Heart left ventricle (tissue), 16 donors: ENCODE measurements around the gene SS18. TPM values are rescaled to one million over a fixed set of nuclear protein-coding genes. Genes with fewer than 3 reads are reported as not detected.

Source experiments
- ATAC-seq, 4 donors: fragments of 200-7000 bp; cut with Tn5 transposase; one replicate each; pipeline ENCODE4 v1.9.1; 2020 to 2022; ENCODE audit warnings: moderate library complexity in 4 of 4, mild to moderate bottlenecking in 3 of 4, moderate number of reproducible peaks in 1 of 4
- DNase-seq, 5 donors: peaks; one replicate each; pipeline ENCODE4 v3.0.0-alpha.2; 2020
- H3K27ac ChIP-seq, 12 donors: fragments of 200-600 bp; sonication (generic) in 4 of 12; one replicate each; pipeline versions ENCODE4 v1.5.0 to v1.8.0; 2016 to 2022; ENCODE audit warnings: mild to moderate bottlenecking in 2 of 12
- H3K27me3 ChIP-seq, 9 donors: fragments of 200-600 bp; sonication (generic) in 2 of 9; one replicate each; pipeline versions ENCODE4 v1.5.1 to v1.8.0; 2016 to 2022; ENCODE audit warnings: mild to moderate bottlenecking in 3 of 9
- H3K36me3 ChIP-seq, 9 donors: fragments of 200-600 bp; sonication (generic) in 2 of 9; one replicate each; pipeline versions ENCODE4 v1.5.0 to v1.8.0; 2018 to 2022; ENCODE audit warnings: mild to moderate bottlenecking in 2 of 9
- H3K4me1 ChIP-seq, 12 donors: fragments of 200-600 bp; sonication (generic) in 4 of 12; one replicate each; pipeline versions ENCODE4 v1.5.0 to v1.8.0; 2016 to 2022; ENCODE audit warnings: mild to moderate bottlenecking in 3 of 12
- H3K4me3 ChIP-seq, 12 donors: fragments of 200-600 bp; sonication (generic) in 4 of 12; one replicate each; pipeline versions ENCODE4 v1.5.0 to v1.8.0; 2017 to 2022; ENCODE audit warnings: mild to moderate bottlenecking in 9 of 12, moderate library complexity in 4 of 12
- H3K9me3 ChIP-seq, 12 donors: fragments of 200-600 bp; sonication (generic) in 4 of 12; one replicate each; pipeline versions ENCODE4 v1.5.0 to v1.8.0; 2016 to 2022; ENCODE audit warnings: mild to moderate bottlenecking in 1 of 12
- CTCF ChIP-seq, 12 donors: fragments of 200-600 bp; sonication (generic) in 4 of 12; IDR thresholded peaks; one replicate each; pipeline versions ENCODE4 v1.5.0 to v1.8.0; 2018 to 2022; ENCODE audit warnings: antibody characterized with exemption in 12 of 12, mild to moderate bottlenecking in 5 of 12
- POLR2A ChIP-seq, 2 donors: fragments of 450-650 bp; IDR thresholded peaks; one replicate each; pipeline ENCODE4 v1.6.1; 2017; ENCODE audit warnings: antibody characterized with exemption in 2 of 2, mild to moderate bottlenecking in 2 of 2, moderate library complexity in 2 of 2
- WGBS, 4 donors: extraction: QIAGEN DNeasy Blood & Tissue Kit in 2 of 4; methylation state at CpG; one replicate each; pipeline versions ENCODE4 v1.1.5 to v1.1.7; 2013 to 2018; 5-methylcytosine and 5-hydroxymethylcytosine counted together
- intact Hi-C, 10 donors: fragments of 100-400 bp; cut with DNase I; formaldehyde crosslinking; loops; one replicate each; pipeline versions ENCODE4 v1.11.1 to v1.14.2; 2022
- polyA plus RNA-seq, 2 donors: library from polyadenylated mRNA; stranded (reverse); fragments of 200-250 nt; gene quantifications; one replicate each; pipeline ENCODE4 v1.2.3, GENCODE V29; 2013
- total RNA-seq, 9 donors: library from RNA; depleted of rRNA in 2 of 9; stranded (reverse); fragments of >200 nt in 2 of 9; fragmentation: NEBNext Ultra II Directional in 3 of 9; extraction: Animal tissue kit (Norgen Biotek cat#: 25700) in 3 of 9; gene quantifications; one replicate each; pipeline versions ENCODE4 v1.1.0 to v1.2.4, GENCODE V29; 2016 to 2023
- donor health status: ischemic (EF 13 %, LVEDD 7.1; RV severe dilation, severe dysfunction).
- donor health status: healthy with polysubstance abuse.
- donor health status: DM: no; HTN: yes; CAD: no.
- donor health status: DM: no; HTN: no; CAD: no.
- donor health status: ischemic (EF 25% LVEDD 6.9; RV normal size, moderate dysfunction).
- donor health status: ischemic (EF 25% LVEDD 5.7; RV mildly dilated, moderate dysfunction).
- donor health status: healthy.
- donor health status: DM: yes; HTN: yes; CAD: no.
- donor health status: ischemic (EF 35%, LVEDD 5.7; RV mildly dilated, moderate dysfunction).
- donor health status: nonischemic (EF 11% LVEDD 7.7; RV severe dilation, severe dysfunction).
- donor health status: DM: yes; HTN: yes; CAD: no.
- donor health status: PGD.
- donor health status: ischemic (EF 29% LVEDD 5.4; RV normal size, mild dysfunction).
- donor health status: nonischemic (EF 23%, LVEDD 6.1; RV moderate dilation, normal function).

The SS18 gene
- total and polyA plus RNA-seq, 11 donors: 14.4 to 60.5 (median 38.3) TPM

DNA sequence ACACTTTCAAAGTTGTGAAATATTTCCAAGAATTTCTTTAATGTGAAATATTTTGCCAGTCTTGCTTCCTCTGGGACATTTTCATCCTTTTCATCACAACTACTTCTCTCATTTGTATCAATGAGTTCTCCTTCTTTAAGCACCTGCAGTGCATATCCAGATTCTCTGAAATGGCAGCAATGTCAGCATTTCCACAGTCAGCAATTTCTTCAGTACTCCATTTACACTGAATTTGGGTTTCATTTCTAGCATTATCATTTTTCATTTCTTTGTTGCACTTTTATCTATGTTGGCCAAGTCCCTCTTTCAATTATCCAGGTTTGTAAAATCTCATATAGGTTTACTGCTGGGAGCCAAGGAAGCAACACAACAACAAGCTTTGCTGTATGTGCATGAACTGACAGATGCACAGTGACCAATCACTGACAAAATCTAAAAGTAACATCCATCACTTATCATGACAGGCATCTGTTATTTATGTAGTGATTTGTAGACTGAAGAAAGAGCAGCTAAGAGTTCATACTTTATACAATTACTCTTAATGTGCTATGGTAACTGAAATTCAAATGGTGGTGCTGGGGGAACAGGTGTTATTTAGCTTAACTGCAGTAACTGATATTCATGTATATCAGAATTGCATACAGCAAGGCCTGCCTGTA is 43.9 kb downstream of the SS18 start:
- DNase-seq: no peak
- no peaks in the 10 kb centered on the region for H3K9me3 ChIP-seq
- ATAC-seq: no peak
- H3K27ac ChIP-seq: no peak overlapping the region
- H3K27me3 ChIP-seq: no peaks in the 10 kb centered on the region
- intact Hi-C loops: no loop called here
- no peak overlapping the region for H3K4me3 ChIP-seq
- peaks cover 0 to 3% (median 0%) of the 10 kb centered on the region in 12 donors for H3K4me1 ChIP-seq
- peaks cover 0 to 56% (median 33%) of the 10 kb centered on the region in 9 donors for H3K36me3 ChIP-seq
- TF ChIP-seq POLR2A (IDR thresholded peaks at IDR 0.05) (no peak), CTCF (IDR thresholded peaks at IDR 0.05) (no peak)

DNA sequence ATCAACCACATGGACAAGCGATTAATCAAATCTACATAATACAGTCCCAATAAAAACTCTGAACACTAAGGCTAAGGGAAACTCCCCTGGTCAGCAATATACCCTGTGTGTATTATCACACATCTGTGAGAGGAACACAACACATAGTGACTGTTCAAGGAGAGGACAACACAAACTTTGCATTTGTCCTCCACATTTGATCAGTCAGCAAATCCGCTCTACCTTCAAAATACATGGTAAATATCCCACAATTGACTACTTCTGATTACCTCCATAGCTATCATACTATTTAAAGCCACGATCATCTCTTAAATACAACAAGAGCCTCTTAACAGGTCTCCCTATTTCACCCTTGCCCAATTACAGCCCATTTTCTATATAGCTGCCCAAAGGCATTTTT is 45.6 kb downstream of the SS18 start:
- Histone ChIP-seq H3K4me3 (no peak overlapping the region), H3K9me3 (no peaks in the 10 kb centered on the region), H3K27ac (no peak overlapping the region), H3K4me1 (peaks cover 0 to 8% (median 0%) of the 10 kb centered on the region in 12 donors), H3K27me3 (no peaks in the 10 kb centered on the region), H3K36me3 (peaks cover 0 to 41% (median 20%) of the 10 kb centered on the region in 9 donors)
- intact Hi-C loops: no loop called here
- DNase-seq (no peak), ATAC-seq (no peak)
- TF ChIP-seq CTCF (IDR thresholded peaks at IDR 0.05) (no peak), POLR2A (IDR thresholded peaks at IDR 0.05) (no peak)
- 97 to 99% (median 98%) methylated on average over 3 of the region's 3 CpGs for WGBS, 4 donors

- 68 to 93% (median 78%) methylated on average over 1 of the region's 1 CpG for WGBS, 4 donors
- TF ChIP-seq POLR2A (IDR thresholded peaks at IDR 0.05): no peak
- no peak for TF ChIP-seq CTCF (IDR thresholded peaks at IDR 0.05)
Measured at GRCh38 chr18:26040051-26040656, 50.3 kb downstream of the SS18 start.

DNA sequence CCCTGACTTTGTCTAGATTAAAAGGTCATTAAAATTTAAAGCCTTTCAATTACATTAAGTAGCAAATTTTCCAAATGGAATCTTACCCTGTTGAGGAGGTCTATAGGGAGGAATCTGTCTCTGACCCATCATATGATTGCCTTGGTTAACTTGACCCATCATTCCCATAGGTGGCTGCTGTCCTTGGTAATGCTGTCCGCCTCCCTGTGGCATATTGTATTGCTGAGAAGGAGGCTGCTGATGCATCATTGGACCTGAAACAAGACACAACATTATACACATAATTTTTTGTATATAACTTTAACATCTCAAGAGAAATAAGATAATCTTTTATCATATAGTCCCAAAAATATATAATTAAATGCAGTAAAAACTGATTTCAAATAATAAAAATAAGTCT is 51.2 kb downstream of the SS18 start:
- no peak for ATAC-seq
- intact Hi-C loops: loop anchor here in 1 of 10 donors (10.0 kb wide), 1 partner anchor 46 kb away; no protein-coding TSS in a partner anchor
- Histone ChIP-seq H3K27ac (no peak overlapping the region), H3K27me3 (no peaks in the 10 kb centered on the region), H3K4me1 (peaks cover 0 to 9% (median 0%) of the 10 kb centered on the region in 12 donors), H3K9me3 (no peaks in the 10 kb centered on the region), H3K4me3 (no peak overlapping the region), H3K36me3 (peaks cover 0 to 54% (median 44%) of the 10 kb centered on the region in 9 donors)
- no peak for DNase-seq
- WGBS, 4 donors: 95 to 100% (median 97%) methylated on average over 1 of the region's 1 CpG
- TF ChIP-seq CTCF (IDR thresholded peaks at IDR 0.05): no peak
- TF ChIP-seq POLR2A (IDR thresholded peaks at IDR 0.05): no peak

More at GRCh38 chr18:26040051-26040656, 50.3 kb downstream of the SS18 start:
- ATAC-seq: no peak
- Histone ChIP-seq H3K36me3 (peaks cover 0 to 46% (median 39%) of the 10 kb centered on the region in 9 donors), H3K9me3 (no peaks in the 10 kb centered on the region), H3K27me3 (no peaks in the 10 kb centered on the region), H3K27ac (no peak overlapping the region), H3K4me3 (no peak overlapping the region), H3K4me1 (peaks cover 0 to 9% (median 0%) of the 10 kb centered on the region in 12 donors)
- no peak for DNase-seq
- intact Hi-C loops: no loop called here
